DOHH2 (cell line): ENCODE results near the gene LPIN3.

Source experiments
- H3F3A ChIP-seq: fragments of 200-600 bp; sonication (generic), shearing (Covaris generic); 2 replicates; pipeline ENCODE4 v1.6.0; 2016; ENCODE audit warnings: antibody characterized with exemption, mild to moderate bottlenecking; ENCODE audit not compliant: control insufficient read depth, insufficient read depth
- H3K27ac ChIP-seq: fragments of 200-600 bp; sonication (generic); 2 replicates; pipeline ENCODE4 v1.5.1; 2014; ENCODE audit warnings: low read depth, mild to moderate bottlenecking, low read length, moderate library complexity
- H3K27me3 ChIP-seq: fragments of 200-600 bp; sonication (generic); 2 replicates; pipeline ENCODE4 v1.6.1; 2014; ENCODE audit warnings: mild to moderate bottlenecking, low read length, mixed read lengths; ENCODE audit not compliant: control insufficient read depth
- H3K36me3 ChIP-seq: fragments of 200-600 bp; sonication (generic); 2 replicates; pipeline ENCODE4 v1.6.1; 2014; ENCODE audit warnings: mild to moderate bottlenecking, low read length, moderate library complexity, mixed read lengths; ENCODE audit not compliant: control insufficient read depth
- H3K4me1 ChIP-seq: fragments of 200-600 bp; sonication (generic); 2 replicates; pipeline ENCODE4 v1.6.1; 2014; ENCODE audit warnings: mild to moderate bottlenecking, low read length, mixed read lengths; ENCODE audit not compliant: control insufficient read depth
- H3K4me2 ChIP-seq: fragments of 200-600 bp; sonication (generic); 2 replicates; pipeline ENCODE4 v1.6.0; 2014; ENCODE audit warnings: mild to moderate bottlenecking, low read length, moderate library complexity
- H3K4me3 ChIP-seq: fragments of 200-600 bp; sonication (generic); 2 replicates; pipeline ENCODE4 v1.5.1; 2014; ENCODE audit warnings: mild to moderate bottlenecking, low read length, mixed read lengths
- H3K79me2 ChIP-seq: fragments of 200-600 bp; sonication (generic); 2 replicates; pipeline ENCODE4 v1.6.1; 2014; ENCODE audit warnings: mild to moderate bottlenecking, low read length, mixed read lengths; ENCODE audit not compliant: control insufficient read depth
- H3K9me2 ChIP-seq: fragments of 200-600 bp; sonication (generic); replicated peaks from 2 replicates; pipeline ENCODE4 v1.6.1; 2014; ENCODE audit warnings: mild to moderate bottlenecking, low read length, mixed read lengths; ENCODE audit not compliant: control insufficient read depth
- H3K9me3 ChIP-seq: fragments of 200-600 bp; sonication (generic); 2 replicates; pipeline ENCODE4 v1.6.1; 2014; ENCODE audit warnings: antibody characterized with exemption, low read length, mixed read lengths; ENCODE audit not compliant: control insufficient read depth, insufficient read depth
- H4K20me1 ChIP-seq: fragments of 200-600 bp; sonication (generic); 2 replicates; pipeline ENCODE4 v1.6.0; 2014; ENCODE audit warnings: low read depth, mild to moderate bottlenecking, antibody characterized with exemption, low read length, moderate library complexity; ENCODE audit not compliant: control insufficient read depth, insufficient read depth
- EZH2phosphoT487 ChIP-seq: fragments of 200-600 bp; sonication (generic); IDR thresholded peaks from 2 replicates; pipeline ENCODE4 v1.6.1; 2017; ENCODE audit warnings: borderline replicate concordance, mild to moderate bottlenecking, antibody characterized with exemption, low read length, moderate library complexity, mixed read lengths
- TF ChIP-seq, protein P1 (sequence below): fragments of 200-600 bp; sonication (generic); IDR thresholded peaks from one replicate; pipeline ENCODE4 v1.5.1; 2014; ENCODE audit warnings: antibody characterized with exemption, mild to moderate bottlenecking, low read depth, low read length; ENCODE audit not compliant: poor library complexity, severe bottlenecking

Gene LPIN3

DNA sequence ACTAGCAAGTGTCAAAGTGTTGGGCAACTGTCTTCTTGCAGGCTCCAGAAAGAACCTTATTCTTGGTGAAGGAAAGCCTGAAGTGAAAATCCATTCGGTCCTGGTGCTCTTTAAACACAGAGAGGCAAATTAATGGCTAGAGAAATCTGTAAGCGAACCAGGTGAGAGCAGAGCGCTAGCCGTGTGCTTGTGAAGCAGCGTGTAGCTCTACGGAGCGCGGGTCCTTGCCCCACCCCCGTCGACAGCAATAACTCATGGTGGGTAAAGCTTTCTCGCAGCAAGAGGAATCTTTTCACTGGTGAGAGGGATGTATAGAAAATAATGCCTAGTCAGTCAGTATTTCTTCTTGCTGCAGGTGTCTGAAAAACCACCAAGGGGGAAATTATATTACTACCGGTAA, 63.0 kb downstream of the LPIN3 start:
- Histone ChIP-seq H3K9me2 (no peaks in the 10 kb centered on the region), H3K4me3 (no peak overlapping the region), H3F3A (no peaks in the 10 kb centered on the region), H3K79me2 (no peaks in the 10 kb centered on the region), H3K27me3 (no peaks in the 10 kb centered on the region), H3K9me3 (no peaks in the 10 kb centered on the region), H3K4me2 (no peak overlapping the region), H3K4me1 (no peaks in the 10 kb centered on the region), H3K27ac (no peak overlapping the region), H4K20me1 (no peaks in the 10 kb centered on the region), H3K36me3 (peaks cover 22% of the 10 kb centered on the region; the same call in 1 of the 2 replicates)
- TF ChIP-seq, protein P1, sequence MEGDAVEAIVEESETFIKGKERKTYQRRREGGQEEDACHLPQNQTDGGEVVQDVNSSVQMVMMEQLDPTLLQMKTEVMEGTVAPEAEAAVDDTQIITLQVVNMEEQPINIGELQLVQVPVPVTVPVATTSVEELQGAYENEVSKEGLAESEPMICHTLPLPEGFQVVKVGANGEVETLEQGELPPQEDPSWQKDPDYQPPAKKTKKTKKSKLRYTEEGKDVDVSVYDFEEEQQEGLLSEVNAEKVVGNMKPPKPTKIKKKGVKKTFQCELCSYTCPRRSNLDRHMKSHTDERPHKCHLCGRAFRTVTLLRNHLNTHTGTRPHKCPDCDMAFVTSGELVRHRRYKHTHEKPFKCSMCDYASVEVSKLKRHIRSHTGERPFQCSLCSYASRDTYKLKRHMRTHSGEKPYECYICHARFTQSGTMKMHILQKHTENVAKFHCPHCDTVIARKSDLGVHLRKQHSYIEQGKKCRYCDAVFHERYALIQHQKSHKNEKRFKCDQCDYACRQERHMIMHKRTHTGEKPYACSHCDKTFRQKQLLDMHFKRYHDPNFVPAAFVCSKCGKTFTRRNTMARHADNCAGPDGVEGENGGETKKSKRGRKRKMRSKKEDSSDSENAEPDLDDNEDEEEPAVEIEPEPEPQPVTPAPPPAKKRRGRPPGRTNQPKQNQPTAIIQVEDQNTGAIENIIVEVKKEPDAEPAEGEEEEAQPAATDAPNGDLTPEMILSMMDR: no peak
- TF ChIP-seq EZH2phosphoT487: no peak

DNA sequence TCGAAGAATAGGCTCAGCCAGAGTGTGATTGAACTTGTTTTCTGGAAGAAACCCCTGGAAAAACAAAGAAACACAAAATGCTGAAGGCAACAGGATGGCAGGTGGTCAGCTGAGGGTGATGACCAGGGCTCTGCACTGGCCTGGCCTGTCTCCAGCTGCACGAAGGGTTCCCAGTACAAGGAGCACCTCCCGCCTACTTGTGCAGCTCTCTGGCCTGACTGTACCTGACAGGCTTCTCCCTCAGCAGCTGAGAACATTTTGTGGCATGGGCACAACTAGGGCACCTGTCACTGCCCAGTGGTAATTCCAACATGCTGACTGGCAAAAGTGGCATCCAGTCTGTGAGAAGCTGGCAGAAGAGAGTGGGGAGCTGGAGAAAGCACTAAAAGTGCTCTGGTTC, 64.8 kb downstream of the LPIN3 start:
- no peak for TF ChIP-seq EZH2phosphoT487
- TF ChIP-seq, protein P1: no peak
- Histone ChIP-seq H3K4me3 (no peak overlapping the region), H3K9me2 (no peaks in the 10 kb centered on the region), H3K27me3 (no peaks in the 10 kb centered on the region), H3K9me3 (no peaks in the 10 kb centered on the region), H3K79me2 (no peaks in the 10 kb centered on the region), H3K27ac (no peak overlapping the region), H3K36me3 (peaks cover 28% of the 10 kb centered on the region; the same call in 1 of the 2 replicates), H3F3A (no peaks in the 10 kb centered on the region), H3K4me2 (no peak overlapping the region), H4K20me1 (no peaks in the 10 kb centered on the region), H3K4me1 (no peaks in the 10 kb centered on the region)

DNA sequence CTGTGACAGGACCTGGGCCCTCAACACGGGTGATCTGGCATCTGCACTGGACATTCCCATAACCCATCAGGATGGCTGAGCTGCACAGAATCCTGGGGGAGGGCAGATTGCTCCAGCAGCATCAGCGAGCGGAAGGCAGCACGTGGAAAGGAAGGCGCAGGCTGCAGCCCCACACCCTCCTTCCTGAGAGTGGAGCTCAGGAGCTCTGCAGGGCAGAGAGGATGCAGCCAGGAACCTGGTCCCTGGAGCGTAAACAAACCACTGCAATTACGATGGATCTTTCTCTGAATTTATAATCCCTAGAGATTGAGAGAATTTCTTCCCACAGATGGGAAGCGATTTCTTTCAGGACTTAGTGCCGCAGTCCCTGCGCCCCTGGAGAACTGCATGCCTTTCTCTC, 65.7 kb downstream of the LPIN3 start:
- H3K9me2 ChIP-seq: no peaks in the 10 kb centered on the region
- H3K4me2 ChIP-seq: no peak overlapping the region
- TF ChIP-seq EZH2phosphoT487: no peak
- TF ChIP-seq, protein P1: no peak
- H3K4me3 ChIP-seq: no peak overlapping the region
- H3K27me3 ChIP-seq: no peaks in the 10 kb centered on the region
- no peaks in the 10 kb centered on the region for H3K9me3 ChIP-seq
- no peaks in the 10 kb centered on the region for H4K20me1 ChIP-seq
- H3F3A ChIP-seq: no peaks in the 10 kb centered on the region
- no peaks in the 10 kb centered on the region for H3K79me2 ChIP-seq
- H3K36me3 ChIP-seq: peaks cover 35% of the 10 kb centered on the region; the same call in 1 of the 2 replicates
- no peak overlapping the region for H3K27ac ChIP-seq
- H3K4me1 ChIP-seq: no peaks in the 10 kb centered on the region; the same call in 1 of the 2 replicates
